22Rv1 (cell line): ENCODE results near the gene YIPF1.

ENCODE experiments used
- H3K27ac ChIP-seq: fragments of 450-650 bp; 2 replicates; pipeline ENCODE4 v1.5.1; 2017
- CTCF ChIP-seq: fragments of 450-650 bp; IDR thresholded peaks from 2 replicates; pipeline ENCODE4 v1.5.1; 2017; ENCODE audit warnings: mild to moderate bottlenecking
- ZFX ChIP-seq: fragments of 450-650 bp; IDR thresholded peaks from 2 replicates; pipeline ENCODE4 v1.6.1; 2017; ENCODE audit warnings: antibody characterized with exemption, borderline replicate concordance

Gene YIPF1

GRCh38 chr1:53889304-53890298, at the start of gene YIPF1:
YIPF1 (minus strand) TSS chr1:53889797; CDS start chr1:53888937, 860 bp downstream.
- peak within 1 kb of the TSS; percentile 61 for H3K27ac ChIP-seq
- no peak for TF ChIP-seq ZFX
- no peak for TF ChIP-seq CTCF

- TF ChIP-seq CTCF: no peak
- TF ChIP-seq ZFX: no peak
- no peak overlapping the region for H3K27ac ChIP-seq
Measured at GRCh38 chr1:53938136-53938830, 48.7 kb upstream of the YIPF1 start.

GRCh38 chr1:53936430-53936829, 46.8 kb upstream of the YIPF1 start:
- H3K27ac ChIP-seq: no peak overlapping the region
- TF ChIP-seq CTCF (no peak), ZFX (no peak)

DNA sequence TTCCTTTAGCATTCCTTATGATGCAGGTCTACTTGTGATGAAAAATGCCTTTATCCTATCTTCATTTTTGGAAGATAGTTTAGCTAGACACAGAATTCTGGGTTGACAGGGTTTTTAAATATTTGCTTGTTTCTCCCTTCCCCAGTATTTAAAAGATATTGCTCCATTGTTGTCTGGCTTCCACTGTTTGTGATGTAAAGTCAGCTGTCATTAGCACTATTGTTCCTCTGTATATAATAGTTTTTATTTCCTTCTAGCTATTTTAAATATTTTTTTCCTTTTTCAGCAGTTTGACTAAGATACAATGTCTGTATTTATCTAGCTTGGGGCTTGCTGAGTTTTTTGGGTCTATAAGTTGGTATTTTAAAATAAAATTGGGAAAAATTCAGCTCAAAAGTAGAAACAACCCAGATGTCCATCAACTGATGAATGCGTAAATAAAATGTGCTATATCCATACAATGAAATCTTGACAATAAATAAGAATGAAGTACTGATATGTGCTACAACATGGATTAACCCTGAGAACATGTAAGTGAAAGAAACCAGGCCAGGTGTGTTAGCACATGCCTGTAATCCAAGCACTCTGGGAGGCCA, 44.7 kb upstream of the YIPF1 start:
- TF ChIP-seq ZFX: no peak
- TF ChIP-seq CTCF: no peak
- H3K27ac ChIP-seq: no peak overlapping the region

DNA sequence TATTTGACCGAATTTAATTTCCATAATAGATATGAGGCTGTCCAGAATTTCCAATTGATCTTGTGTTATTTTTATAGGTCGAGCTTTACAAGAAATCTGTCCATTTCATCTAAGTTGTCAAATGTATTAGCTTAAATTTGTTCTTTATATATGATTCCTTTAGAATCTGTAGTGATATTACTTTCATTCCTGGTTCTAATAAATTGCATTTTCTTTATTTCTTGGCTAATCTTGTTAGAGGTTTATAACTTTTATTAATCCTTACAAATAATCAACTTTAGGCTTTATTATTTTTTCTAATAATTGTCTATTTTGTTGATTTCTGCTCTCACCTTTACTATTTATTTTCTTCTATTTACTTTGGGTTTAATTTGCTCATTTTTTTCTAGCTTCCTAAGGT, 41.9 kb upstream of the YIPF1 start:
- TF ChIP-seq CTCF (no peak), ZFX (no peak)

DNA sequence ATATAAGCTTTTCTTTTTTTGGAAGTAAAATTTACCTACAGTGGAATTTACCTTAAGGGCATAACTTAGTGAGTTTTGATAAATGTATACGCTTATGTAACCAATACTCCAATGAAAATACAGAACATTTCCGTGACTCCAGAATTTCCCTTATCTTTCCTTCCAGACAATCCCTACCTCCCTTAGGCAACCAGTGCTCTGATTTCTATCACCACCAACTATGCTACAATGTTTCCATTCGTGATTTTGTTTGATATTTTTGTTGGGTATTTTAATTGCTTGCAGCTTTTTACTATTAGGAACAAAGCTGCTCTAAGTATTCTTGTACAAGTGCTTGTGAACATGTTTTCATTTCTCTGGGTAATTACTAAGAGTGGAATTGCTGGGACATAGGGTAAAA, 41.3 kb upstream of the YIPF1 start:
- TF ChIP-seq ZFX (no peak), CTCF (no peak)
- no peak overlapping the region for H3K27ac ChIP-seq

More for the DNA sequence above, 41.9 kb upstream of the YIPF1 start:
- H3K27ac ChIP-seq: no peak overlapping the region
